ENCODE results near the gene CIP2A.

GRCh38 chr3:108505811-108506210 lies 83.4 kb downstream of the CIP2A start:
- TF ChIP-seq, protein P1, sequence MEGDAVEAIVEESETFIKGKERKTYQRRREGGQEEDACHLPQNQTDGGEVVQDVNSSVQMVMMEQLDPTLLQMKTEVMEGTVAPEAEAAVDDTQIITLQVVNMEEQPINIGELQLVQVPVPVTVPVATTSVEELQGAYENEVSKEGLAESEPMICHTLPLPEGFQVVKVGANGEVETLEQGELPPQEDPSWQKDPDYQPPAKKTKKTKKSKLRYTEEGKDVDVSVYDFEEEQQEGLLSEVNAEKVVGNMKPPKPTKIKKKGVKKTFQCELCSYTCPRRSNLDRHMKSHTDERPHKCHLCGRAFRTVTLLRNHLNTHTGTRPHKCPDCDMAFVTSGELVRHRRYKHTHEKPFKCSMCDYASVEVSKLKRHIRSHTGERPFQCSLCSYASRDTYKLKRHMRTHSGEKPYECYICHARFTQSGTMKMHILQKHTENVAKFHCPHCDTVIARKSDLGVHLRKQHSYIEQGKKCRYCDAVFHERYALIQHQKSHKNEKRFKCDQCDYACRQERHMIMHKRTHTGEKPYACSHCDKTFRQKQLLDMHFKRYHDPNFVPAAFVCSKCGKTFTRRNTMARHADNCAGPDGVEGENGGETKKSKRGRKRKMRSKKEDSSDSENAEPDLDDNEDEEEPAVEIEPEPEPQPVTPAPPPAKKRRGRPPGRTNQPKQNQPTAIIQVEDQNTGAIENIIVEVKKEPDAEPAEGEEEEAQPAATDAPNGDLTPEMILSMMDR (IDR thresholded peaks at IDR 0.05; ENCODE audit: poor library complexity, severe bottlenecking) = no peak
- no peak for TF ChIP-seq POLR2AphosphoS5 (IDR thresholded peaks at IDR 0.05)
- TF ChIP-seq TAF1 (IDR thresholded peaks at IDR 0.05; ENCODE audit: low read depth) = no peak
